HepG2 (cell line): ENCODE measurements around the gene HSPA4L.

Experiments used
- IKZF4 ChIP-seq: sonication (generic); formaldehyde crosslinking; IDR thresholded peaks from 2 replicates; pipeline ENCODE4 v1.5.1; 2020; ENCODE audit warnings: borderline replicate concordance, mild to moderate bottlenecking, low read depth, missing genetic modification reagents; ENCODE audit errors: not compliant biosample characterization
- ZKSCAN5 ChIP-seq: sonication (generic); formaldehyde crosslinking; IDR thresholded peaks from 2 replicates; pipeline ENCODE4 v1.5.1; 2020; ENCODE audit warnings: mild to moderate bottlenecking, missing genetic modification reagents
- ZMYM4 ChIP-seq: sonication (generic); formaldehyde crosslinking; IDR thresholded peaks from 2 replicates; pipeline ENCODE4 v1.8.1; 2023; ENCODE audit warnings: mild to moderate bottlenecking, missing genetic modification reagents
- TF ChIP-seq, protein P1 (sequence below): sonication (generic); formaldehyde crosslinking; IDR thresholded peaks from 2 replicates; pipeline ENCODE4 v1.5.0; 2020; ENCODE audit warnings: mild to moderate bottlenecking, missing genetic modification reagents, moderate library complexity
- TF ChIP-seq, protein P2 (sequence below): sonication (generic); formaldehyde crosslinking; IDR thresholded peaks from 2 replicates; pipeline ENCODE4 v1.8.1; 2023; ENCODE audit warnings: mild to moderate bottlenecking, inconsistent platforms, moderate library complexity, missing genetic modification reagents, borderline replicate concordance

- TF ChIP-seq IKZF4, result no peak
- TF ChIP-seq, protein P1, sequence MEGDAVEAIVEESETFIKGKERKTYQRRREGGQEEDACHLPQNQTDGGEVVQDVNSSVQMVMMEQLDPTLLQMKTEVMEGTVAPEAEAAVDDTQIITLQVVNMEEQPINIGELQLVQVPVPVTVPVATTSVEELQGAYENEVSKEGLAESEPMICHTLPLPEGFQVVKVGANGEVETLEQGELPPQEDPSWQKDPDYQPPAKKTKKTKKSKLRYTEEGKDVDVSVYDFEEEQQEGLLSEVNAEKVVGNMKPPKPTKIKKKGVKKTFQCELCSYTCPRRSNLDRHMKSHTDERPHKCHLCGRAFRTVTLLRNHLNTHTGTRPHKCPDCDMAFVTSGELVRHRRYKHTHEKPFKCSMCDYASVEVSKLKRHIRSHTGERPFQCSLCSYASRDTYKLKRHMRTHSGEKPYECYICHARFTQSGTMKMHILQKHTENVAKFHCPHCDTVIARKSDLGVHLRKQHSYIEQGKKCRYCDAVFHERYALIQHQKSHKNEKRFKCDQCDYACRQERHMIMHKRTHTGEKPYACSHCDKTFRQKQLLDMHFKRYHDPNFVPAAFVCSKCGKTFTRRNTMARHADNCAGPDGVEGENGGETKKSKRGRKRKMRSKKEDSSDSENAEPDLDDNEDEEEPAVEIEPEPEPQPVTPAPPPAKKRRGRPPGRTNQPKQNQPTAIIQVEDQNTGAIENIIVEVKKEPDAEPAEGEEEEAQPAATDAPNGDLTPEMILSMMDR (CRISPR knock-in tag), result no peak
- TF ChIP-seq ZKSCAN5 (CRISPR knock-in tag), result no peak
- TF ChIP-seq, protein P2, sequence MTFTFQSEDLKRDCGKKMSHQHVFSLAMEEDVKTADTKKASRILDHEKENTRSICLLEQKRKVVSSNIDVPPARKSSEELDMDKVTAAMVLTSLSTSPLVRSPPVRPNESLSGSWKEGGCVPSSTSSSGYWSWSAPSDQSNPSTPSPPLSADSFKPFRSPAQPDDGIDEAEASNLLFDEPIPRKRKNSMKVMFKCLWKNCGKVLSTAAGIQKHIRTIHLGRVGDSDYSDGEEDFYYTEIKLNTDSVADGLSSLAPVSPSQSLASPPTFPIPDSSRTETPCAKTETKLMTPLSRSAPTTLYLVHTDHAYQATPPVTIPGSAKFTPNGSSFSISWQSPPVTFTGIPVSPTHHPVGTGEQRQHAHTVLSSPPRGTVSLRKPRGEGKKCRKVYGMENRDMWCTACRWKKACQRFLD (CRISPR knock-in tag), result no peak
- TF ChIP-seq ZMYM4 (CRISPR knock-in tag), result no peak
These were observed 5.5 kb upstream of the HSPA4L start for GRCh38 chr4:127776620-127777019.
